K562 (cell line): Measurements from ENCODE around the gene VWDE.

Experiments used
- CTCF ChIP-seq, 3 experiments: IDR thresholded peaks in 2 of 3; conservative IDR thresholded peaks in 1 of 3; 2 replicates each; pipeline ENCODE4 v1.5.1; 2011 to 2012; ENCODE audit warnings: low read length in 3 of 3, mild to moderate bottlenecking in 3 of 3, control low read depth in 2 of 3, improper control_type of control experiment in 1 of 3, inconsistent platforms in 1 of 3, low read depth in 1 of 3, mixed read lengths in 1 of 3, moderate library complexity in 1 of 3; ENCODE audit not compliant: insufficient read depth in 2 of 3
- ETV5 ChIP-seq: sonication (generic); formaldehyde crosslinking; IDR thresholded peaks from 2 replicates; pipeline ENCODE4 v1.4.0; 2020; ENCODE audit warnings: low read depth, mild to moderate bottlenecking, missing genetic modification reagents
- RHOXF2B ChIP-seq: fragments of 250-450 bp; sonication (Bioruptor Pico); conservative IDR thresholded peaks from 2 replicates; pipeline ENCODE4 v1.5.1; 2021
- SRSF9 ChIP-seq: fragments of 200-400 bp; formaldehyde crosslinking; IDR thresholded peaks from 2 replicates; pipeline ENCODE4 v1.6.1; 2017; ENCODE audit warnings: low read depth, low read length, borderline replicate concordance
- ZNF644 ChIP-seq: fragments of 200-800 bp; sonication (Bioruptor generic); IDR thresholded peaks from 2 replicates; pipeline ENCODE4 v1.6.1; 2016; ENCODE audit warnings: low read depth, missing genetic modification characterization, missing compliant biosample characterization

GRCh38 chr7:12351843-12352242 lies 51.8 kb downstream of the VWDE start:
- TF ChIP-seq ETV5 (no peak), SRSF9 (no peak), RHOXF2B (CRISPR knock-in tag) (no peak), CTCF (IDR thresholded peaks at IDR 0.05 in 2 of 3, conservative IDR thresholded peaks at IDR 0.05 in 1 of 3; ENCODE audit: insufficient read depth in 2 of 3, low read depth in 1 of 3, low read length in 3 of 3) (no peak), ZNF644 (tag) (no peak)
